Measurements from ENCODE around the gene NCKAP1. TPM values are rescaled to one million over a fixed set of nuclear protein-coding genes. Genes with fewer than 3 reads are reported as not detected.
"Not testable (repeated sequence)": the region's sequence is repeated elsewhere in the genome, so short reads cannot be mapped to it uniquely, and the experiment has no call there.

NCKAP1 gene
- polyA plus RNA-seq, 3 donors from 2014 or later, result 0.52 to 3.7 (median 2.2) TPM

DNA sequence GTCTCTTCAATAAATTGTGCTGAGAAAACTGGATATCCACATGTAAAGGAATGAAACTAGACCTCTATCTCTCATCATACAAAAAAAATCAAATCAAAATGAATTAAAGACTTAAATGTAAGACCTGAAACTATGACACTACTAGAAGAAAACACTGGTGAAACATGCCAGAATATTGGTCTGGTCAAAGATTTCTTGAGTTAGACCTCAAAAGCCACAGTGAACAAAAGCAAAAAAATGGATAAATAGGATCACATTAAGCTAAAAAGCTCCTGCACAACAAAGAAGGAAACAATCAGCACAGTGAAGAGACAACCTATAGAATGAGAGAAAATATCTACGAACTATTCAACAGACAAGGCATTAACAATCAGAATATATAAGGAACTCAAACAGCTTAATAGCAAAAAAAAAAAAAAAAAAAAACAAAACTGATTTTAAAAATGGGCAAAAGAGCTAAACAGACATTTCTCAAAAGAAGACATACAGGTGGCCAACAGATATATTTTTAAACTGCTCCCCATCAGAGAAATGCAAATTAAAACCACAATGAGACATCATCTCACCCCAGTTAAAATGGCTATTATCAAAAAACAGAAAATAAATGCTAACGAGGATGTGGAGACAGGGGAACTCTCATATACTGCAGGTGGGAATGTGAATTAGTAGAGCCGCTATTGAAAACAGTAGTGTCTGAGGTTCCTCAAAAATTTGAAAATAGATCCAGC is 66.3 kb downstream of the NCKAP1 start:
- Mint-ChIP-seq H3K27me3 (ENCODE audit: low read depth in 3 of 3) (peaks cover 0 to 3% (median 0%) of the 10 kb centered on the region in 3 donors), H3K4me3 (no peak overlapping the region), H3K9me3 (peaks cover 0 to 2% (median 0%) of the 10 kb centered on the region in 6 donors), H3K36me3 (peaks cover 11 to 20% (median 19%) of the 10 kb centered on the region in 3 donors), H3K27ac (no peak overlapping the region), H3K4me1 (peaks cover 0 to 3% of the 10 kb centered on the region in 2 donors)
- DNase-seq, result no peak

DNA sequence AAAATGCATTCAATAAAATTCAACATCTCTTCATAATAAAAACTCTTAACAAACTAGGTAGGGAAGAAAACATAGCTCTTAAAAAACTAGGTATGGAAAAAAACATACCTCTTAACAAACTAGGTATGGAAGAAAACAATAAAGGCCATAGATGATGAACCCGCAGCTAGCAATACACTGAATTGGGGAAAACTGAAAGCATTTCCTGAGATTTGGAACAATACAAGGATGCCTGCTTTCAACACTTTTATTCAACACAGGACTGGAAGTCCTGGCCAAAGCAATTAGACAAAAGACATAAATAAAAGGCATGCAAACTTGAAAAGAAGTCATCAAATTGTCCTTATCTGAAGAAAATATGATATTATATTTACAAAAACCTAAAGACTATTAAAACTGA is 67.8 kb downstream of the NCKAP1 start:
- H3K4me1 Mint-ChIP-seq, result peaks cover 0 to 3% of the 10 kb centered on the region in 2 donors
- no peak overlapping the region for H3K4me3 Mint-ChIP-seq
- H3K27me3 Mint-ChIP-seq (ENCODE audit: low read depth in 3 of 3), result peaks cover 0 to 3% (median 0%) of the 10 kb centered on the region in 3 donors
- H3K9me3 Mint-ChIP-seq, result peaks cover 0 to 2% (median 0%) of the 10 kb centered on the region in 6 donors
- peaks cover 14 to 26% (median 17%) of the 10 kb centered on the region in 3 donors for H3K36me3 Mint-ChIP-seq
- no peak for DNase-seq
- H3K27ac Mint-ChIP-seq, result no peak overlapping the region

GRCh38 chr2:182968493-182968892 is 69.8 kb downstream of the NCKAP1 start:
- Mint-ChIP-seq H3K4me3 (no peak overlapping the region), H3K27ac (no peak overlapping the region), H3K36me3 (peaks cover 14 to 26% (median 17%) of the 10 kb centered on the region in 3 donors), H3K4me1 (peaks cover 0 to 3% of the 10 kb centered on the region in 2 donors), H3K9me3 (peaks cover 0 to 2% (median 0%) of the 10 kb centered on the region in 6 donors), H3K27me3 (ENCODE audit: low read depth in 3 of 3) (peaks cover 0 to 2% (median 0%) of the 10 kb centered on the region in 3 donors)
- no peak for DNase-seq

- not testable (repeated sequence) for H3K27me3 Mint-ChIP-seq (ENCODE audit: low read depth in 3 of 3); H3K4me1 Mint-ChIP-seq; H3K4me3 Mint-ChIP-seq; H3K9me3 Mint-ChIP-seq; H3K27ac Mint-ChIP-seq; DNase-seq
- peaks cover 20 to 28% (median 23%) of the 10 kb centered on the region in 3 donors for H3K36me3 Mint-ChIP-seq
These were observed 71.9 kb downstream of the NCKAP1 start for GRCh38 chr2:182966356-182966755.

- Mint-ChIP-seq H3K4me1 (no peaks in the 10 kb centered on the region), H3K36me3 (peaks cover 17 to 39% (median 31%) of the 10 kb centered on the region in 3 donors), H3K4me3 (no peak overlapping the region), H3K27ac (no peak overlapping the region), H3K9me3 (no peaks in the 10 kb centered on the region), H3K27me3 (ENCODE audit: low read depth in 3 of 3) (peaks cover 0 to 2% (median 0%) of the 10 kb centered on the region in 3 donors)
- DNase-seq, result no peak
These were observed 75.6 kb downstream of the NCKAP1 start for GRCh38 chr2:182962641-182963040.

- H3K27me3 Mint-ChIP-seq (ENCODE audit: low read depth in 3 of 3); DNase-seq; H3K4me3 Mint-ChIP-seq; H3K9me3 Mint-ChIP-seq; H3K4me1 Mint-ChIP-seq; H3K27ac Mint-ChIP-seq: not testable (repeated sequence)
- H3K36me3 Mint-ChIP-seq, result peaks cover 12 to 34% (median 33%) of the 10 kb centered on the region in 3 donors
These were observed 77.4 kb downstream of the NCKAP1 start for GRCh38 chr2:182960869-182961268.

GRCh38 chr2:182954789-182955188 is 83.5 kb downstream of the NCKAP1 start:
- no peak for DNase-seq
- Mint-ChIP-seq H3K4me3 (no peak overlapping the region), H3K36me3 (peaks cover 17 to 21% (median 20%) of the 10 kb centered on the region in 3 donors)

GRCh38 chr2:182952741-182953450 is 85.4 kb downstream of the NCKAP1 start:
- Mint-ChIP-seq H3K4me3 (no peak overlapping the region), H3K27me3 (ENCODE audit: low read depth in 3 of 3) (peaks cover 0 to 1% (median 0%) of the 10 kb centered on the region in 3 donors)

More at GRCh38 chr2:182954789-182955188, 83.5 kb downstream of the NCKAP1 start:
- H3K4me1 Mint-ChIP-seq, result no peaks in the 10 kb centered on the region
- no peaks in the 10 kb centered on the region for H3K9me3 Mint-ChIP-seq
- H3K27me3 Mint-ChIP-seq (ENCODE audit: low read depth in 3 of 3), result peaks cover 0 to 2% (median 0%) of the 10 kb centered on the region in 3 donors
- H3K27ac Mint-ChIP-seq, result no peak overlapping the region

GRCh38 chr2:182951948-182952663 is 86.2 kb downstream of the NCKAP1 start:
- no peaks in the 10 kb centered on the region for H3K4me1 Mint-ChIP-seq
- no peaks in the 10 kb centered on the region for H3K27me3 Mint-ChIP-seq (ENCODE audit: low read depth in 3 of 3)
- peaks cover 7 to 16% (median 9%) of the 10 kb centered on the region in 3 donors for H3K36me3 Mint-ChIP-seq
- no peak for DNase-seq
- H3K4me3 Mint-ChIP-seq, result no peak overlapping the region
- no peaks in the 10 kb centered on the region for H3K9me3 Mint-ChIP-seq
- H3K27ac Mint-ChIP-seq, result peak overlapping the region in 1 of 6 donors; percentile 39

More at GRCh38 chr2:182952741-182953450, 85.4 kb downstream of the NCKAP1 start:
- Mint-ChIP-seq H3K4me1 (no peaks in the 10 kb centered on the region), H3K9me3 (no peaks in the 10 kb centered on the region), H3K27ac (no peak overlapping the region), H3K36me3 (peaks cover 13 to 21% (median 14%) of the 10 kb centered on the region in 3 donors)
- no peak for DNase-seq

DNA sequence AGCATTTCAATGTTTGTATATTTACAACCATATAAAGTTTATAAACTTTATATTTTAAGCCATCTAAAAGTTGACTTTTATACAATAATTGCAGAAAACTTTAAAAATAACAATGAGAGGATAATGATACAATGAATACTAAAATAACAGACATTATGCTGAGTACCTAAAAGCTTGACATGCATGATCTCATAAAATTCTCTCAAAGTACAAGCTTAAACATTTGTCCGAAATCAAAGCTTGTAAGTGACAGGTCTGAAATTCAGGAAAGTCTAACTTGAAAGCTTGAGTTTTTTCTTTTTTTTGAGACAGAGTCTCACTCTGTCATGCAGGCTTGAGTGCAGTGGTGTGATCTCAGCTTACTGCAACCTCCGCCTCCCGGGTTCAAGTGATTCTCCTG is 87.7 kb downstream of the NCKAP1 start:
- Mint-ChIP-seq H3K4me1 (no peaks in the 10 kb centered on the region), H3K9me3 (no peaks in the 10 kb centered on the region), H3K4me3 (no peak overlapping the region), H3K27ac (no peak overlapping the region), H3K36me3 (peaks cover 8 to 16% (median 16%) of the 10 kb centered on the region in 3 donors), H3K27me3 (ENCODE audit: low read depth in 3 of 3) (no peaks in the 10 kb centered on the region)
- DNase-seq, result no peak

DNA sequence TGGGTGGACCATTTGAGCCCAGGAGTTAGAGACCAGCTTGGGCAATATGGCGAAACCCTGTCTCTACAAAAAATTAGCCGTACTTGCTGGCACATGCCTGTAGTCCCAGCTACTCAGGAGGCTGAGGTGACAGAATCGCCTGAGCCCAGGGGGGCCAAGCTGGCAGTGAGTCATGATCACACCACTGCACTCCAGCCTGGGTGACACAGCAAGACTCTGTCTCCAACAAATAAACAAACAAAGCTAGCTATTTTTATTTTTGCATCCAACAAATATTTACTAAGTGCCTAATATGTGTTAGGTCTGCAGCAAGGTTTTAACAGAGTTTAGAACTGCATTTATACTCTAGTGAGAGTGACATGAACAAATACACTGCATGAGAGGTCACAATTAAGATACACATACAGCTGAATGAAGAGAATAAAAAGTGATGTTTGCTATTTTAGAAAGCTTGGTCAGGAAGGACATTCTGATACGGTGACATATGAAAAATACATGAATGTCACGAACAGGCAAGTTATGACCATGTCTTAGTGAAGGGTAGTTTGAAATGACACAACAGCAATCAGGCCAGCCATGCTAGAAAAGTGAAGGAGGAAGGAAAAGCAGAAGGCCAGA is 88.6 kb downstream of the NCKAP1 start:
- Mint-ChIP-seq H3K27ac (no peak overlapping the region), H3K4me3 (no peak overlapping the region), H3K4me1 (no peaks in the 10 kb centered on the region), H3K9me3 (no peaks in the 10 kb centered on the region), H3K36me3 (peaks cover 12 to 16% (median 16%) of the 10 kb centered on the region in 3 donors), H3K27me3 (ENCODE audit: low read depth in 3 of 3) (no peaks in the 10 kb centered on the region)
- no peak for DNase-seq

GRCh38 chr2:182949052-182949451 is 89.2 kb downstream of the NCKAP1 start:
- peaks cover 12 to 16% (median 12%) of the 10 kb centered on the region in 3 donors for H3K36me3 Mint-ChIP-seq
- H3K9me3 Mint-ChIP-seq, result no peaks in the 10 kb centered on the region
- no peak overlapping the region for H3K27ac Mint-ChIP-seq
- no peaks in the 10 kb centered on the region for H3K4me1 Mint-ChIP-seq
- DNase-seq, result no peak
- no peaks in the 10 kb centered on the region for H3K27me3 Mint-ChIP-seq (ENCODE audit: low read depth in 3 of 3)
- no peak overlapping the region for H3K4me3 Mint-ChIP-seq

DNA sequence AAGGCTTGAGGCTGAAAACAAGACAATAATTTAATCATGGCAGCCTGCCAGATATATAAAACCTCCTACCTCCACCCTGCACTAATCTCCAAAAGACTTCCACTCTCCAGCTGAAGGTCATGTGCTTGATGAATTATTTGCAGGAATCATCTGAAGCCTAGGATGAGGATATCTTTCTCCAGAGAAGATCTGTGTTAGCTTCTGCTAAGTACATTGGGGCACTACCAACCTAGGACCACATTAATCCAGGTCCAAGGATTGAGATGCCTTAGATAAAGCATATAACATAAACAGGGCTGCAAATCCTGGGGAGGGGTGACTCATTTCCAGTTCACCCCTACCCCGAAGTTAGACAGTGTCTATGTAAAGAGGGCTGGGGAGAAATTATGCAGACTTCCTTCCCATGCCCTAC is 91.3 kb downstream of the NCKAP1 start:
- DNase-seq, result no peak
- no peaks in the 10 kb centered on the region for H3K4me1 Mint-ChIP-seq
- peaks cover 10 to 18% (median 12%) of the 10 kb centered on the region in 3 donors for H3K36me3 Mint-ChIP-seq
- no peak overlapping the region for H3K4me3 Mint-ChIP-seq
- H3K9me3 Mint-ChIP-seq, result no peaks in the 10 kb centered on the region
- H3K27me3 Mint-ChIP-seq (ENCODE audit: low read depth in 3 of 3), result no peaks in the 10 kb centered on the region
- H3K27ac Mint-ChIP-seq, result no peak overlapping the region
